Measurements from ENCODE around the gene SORCS2. TPM values are rescaled to one million over a fixed set of nuclear protein-coding genes. Genes with fewer than 3 reads are reported as not detected.

The SORCS2 gene
- total RNA-seq, 4 donors from 2014 or later, result 0.48 to 1.8 (median 0.68) TPM; not detected in 1

DNA sequence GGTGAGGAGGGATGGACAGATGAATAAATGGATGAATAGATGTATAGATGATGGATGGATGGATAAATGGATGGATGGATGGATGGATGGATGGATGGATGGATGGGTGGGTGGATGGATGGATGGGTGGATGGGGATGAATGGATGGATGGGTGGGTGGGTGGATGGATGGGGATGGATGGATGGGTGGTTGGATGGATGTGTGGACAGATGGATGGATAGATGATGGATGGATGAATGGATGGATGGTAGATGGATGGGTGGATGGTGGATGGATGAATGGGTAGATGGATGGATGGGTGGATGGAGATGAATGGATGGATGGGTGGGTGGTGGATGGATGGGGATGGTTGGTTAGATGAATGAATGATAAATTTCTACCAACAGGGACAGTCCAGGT is 449.4 kb downstream of the SORCS2 start:
- H3K4me1 ChIP-seq, result no peaks in the 10 kb centered on the region
- no peak overlapping the region for H3K27ac ChIP-seq
- no peaks in the 10 kb centered on the region for H3K9me3 ChIP-seq
- in situ Hi-C loops (cut with MboI; ENCODE audit: low pct_ligation_motif_present in 1 of 4, low pct_unique_long_range_greater_than_20kb in 1 of 4, low sequenced_read_pairs in 3 of 4) (no loop called here), intact Hi-C loops (cut with DNase I; ENCODE audit: low total_unique reads) (no loop called here)
- no peaks in the 10 kb centered on the region for H3K27me3 ChIP-seq
- no peak for DNase-seq
- H3K36me3 ChIP-seq, result no peaks in the 10 kb centered on the region
- no peak for TF ChIP-seq POLR2AphosphoS5 (IDR thresholded peaks at IDR 0.05)
- no peak for TF ChIP-seq POLR2A (IDR thresholded peaks at IDR 0.05)
- TF ChIP-seq, protein P1, sequence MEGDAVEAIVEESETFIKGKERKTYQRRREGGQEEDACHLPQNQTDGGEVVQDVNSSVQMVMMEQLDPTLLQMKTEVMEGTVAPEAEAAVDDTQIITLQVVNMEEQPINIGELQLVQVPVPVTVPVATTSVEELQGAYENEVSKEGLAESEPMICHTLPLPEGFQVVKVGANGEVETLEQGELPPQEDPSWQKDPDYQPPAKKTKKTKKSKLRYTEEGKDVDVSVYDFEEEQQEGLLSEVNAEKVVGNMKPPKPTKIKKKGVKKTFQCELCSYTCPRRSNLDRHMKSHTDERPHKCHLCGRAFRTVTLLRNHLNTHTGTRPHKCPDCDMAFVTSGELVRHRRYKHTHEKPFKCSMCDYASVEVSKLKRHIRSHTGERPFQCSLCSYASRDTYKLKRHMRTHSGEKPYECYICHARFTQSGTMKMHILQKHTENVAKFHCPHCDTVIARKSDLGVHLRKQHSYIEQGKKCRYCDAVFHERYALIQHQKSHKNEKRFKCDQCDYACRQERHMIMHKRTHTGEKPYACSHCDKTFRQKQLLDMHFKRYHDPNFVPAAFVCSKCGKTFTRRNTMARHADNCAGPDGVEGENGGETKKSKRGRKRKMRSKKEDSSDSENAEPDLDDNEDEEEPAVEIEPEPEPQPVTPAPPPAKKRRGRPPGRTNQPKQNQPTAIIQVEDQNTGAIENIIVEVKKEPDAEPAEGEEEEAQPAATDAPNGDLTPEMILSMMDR (IDR thresholded peaks at IDR 0.05), result no peak
- no peak for TF ChIP-seq EP300 (IDR thresholded peaks at IDR 0.05; ENCODE audit: low read depth)
- H3K4me3 ChIP-seq, result no peak overlapping the region

DNA sequence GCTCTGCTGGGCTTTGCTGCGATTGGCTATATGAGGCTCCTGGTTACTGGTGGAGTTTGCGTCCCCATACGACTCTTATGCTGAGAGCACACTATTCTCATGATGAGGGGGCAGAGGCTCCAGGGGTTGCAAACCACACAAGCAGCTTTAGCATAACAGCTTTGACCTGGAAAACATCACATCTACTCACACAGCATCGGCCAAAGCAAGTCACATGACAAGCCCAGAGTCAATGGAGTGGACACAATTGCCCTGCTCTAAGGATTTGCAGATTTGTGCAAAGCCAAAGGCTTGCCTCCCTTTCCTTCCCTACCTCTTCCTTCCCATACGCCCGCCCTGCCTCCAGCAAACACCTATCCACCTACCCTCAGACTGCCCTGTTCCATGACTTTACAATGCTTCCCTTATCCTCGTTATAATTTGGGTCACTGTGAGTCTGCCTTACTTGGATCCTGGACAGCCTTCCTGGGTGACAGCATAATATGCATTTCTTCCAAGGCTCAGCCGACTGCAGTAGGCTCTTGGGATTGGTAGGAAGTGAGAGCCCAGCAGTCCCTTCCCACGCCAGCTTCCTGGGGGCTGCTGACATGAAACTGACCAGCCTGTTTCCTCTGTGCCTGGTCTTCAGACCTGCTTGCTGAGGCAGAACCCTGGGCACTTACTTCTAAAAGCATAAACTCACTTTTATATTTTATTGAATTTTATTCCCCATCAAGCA is 450.6 kb downstream of the SORCS2 start:
- TF ChIP-seq, protein P1 (IDR thresholded peaks at IDR 0.05), result no peak
- no peak for TF ChIP-seq EP300 (IDR thresholded peaks at IDR 0.05; ENCODE audit: low read depth)
- TF ChIP-seq POLR2AphosphoS5 (IDR thresholded peaks at IDR 0.05), result no peak
- TF ChIP-seq POLR2A (IDR thresholded peaks at IDR 0.05), result no peak
- Histone ChIP-seq H3K36me3 (no peaks in the 10 kb centered on the region), H3K4me3 (no peak overlapping the region), H3K9me3 (no peaks in the 10 kb centered on the region), H3K27me3 (no peaks in the 10 kb centered on the region), H3K27ac (no peak overlapping the region), H3K4me1 (no peaks in the 10 kb centered on the region)
- intact Hi-C loops (cut with DNase I; ENCODE audit: low total_unique reads) (no loop called here), in situ Hi-C loops (cut with MboI; ENCODE audit: low pct_ligation_motif_present in 1 of 4, low pct_unique_long_range_greater_than_20kb in 1 of 4, low sequenced_read_pairs in 3 of 4) (no loop called here)
- DNase-seq, result no peak
- 63 to 100% methylated on average over 1 to 9 of the region's 9 CpGs for WGBS, 2 donors (ENCODE audit: low coverage in 1 of 2)

DNA sequence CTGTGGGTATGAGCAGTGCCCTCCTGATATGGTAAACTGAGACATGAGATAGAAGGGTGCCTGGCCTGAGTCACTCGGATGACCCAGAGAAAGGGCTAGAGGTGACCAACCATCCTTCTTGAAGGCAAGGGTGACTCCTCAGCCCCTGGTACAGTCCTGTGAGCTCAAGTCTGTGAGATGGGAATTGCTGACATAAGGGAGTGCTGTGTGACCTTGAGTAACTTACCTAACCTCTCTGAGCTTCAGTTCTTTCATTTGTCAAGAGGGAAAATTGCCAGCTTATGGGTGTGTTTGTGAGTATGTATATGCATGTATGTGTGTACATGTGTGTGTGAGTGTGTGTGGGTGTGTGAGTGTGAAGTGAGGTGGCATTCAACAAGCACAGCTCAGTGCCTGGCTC is 452.8 kb downstream of the SORCS2 start:
- in situ Hi-C loops (cut with MboI; ENCODE audit: low pct_ligation_motif_present in 1 of 4, low pct_unique_long_range_greater_than_20kb in 1 of 4, low sequenced_read_pairs in 3 of 4) (no loop called here), intact Hi-C loops (cut with DNase I; ENCODE audit: low total_unique reads) (no loop called here)
- no peak for DNase-seq
- Histone ChIP-seq H3K9me3 (no peaks in the 10 kb centered on the region), H3K36me3 (no peaks in the 10 kb centered on the region), H3K4me1 (no peaks in the 10 kb centered on the region), H3K27ac (no peak overlapping the region), H3K4me3 (no peak overlapping the region), H3K27me3 (no peaks in the 10 kb centered on the region)
- TF ChIP-seq EP300 (IDR thresholded peaks at IDR 0.05; ENCODE audit: low read depth), result no peak
- TF ChIP-seq POLR2AphosphoS5 (IDR thresholded peaks at IDR 0.05), result no peak
- no peak for TF ChIP-seq POLR2A (IDR thresholded peaks at IDR 0.05)
- TF ChIP-seq, protein P1 (IDR thresholded peaks at IDR 0.05), result no peak
- 92% methylated on average over 1 of the region's 1 CpG; no CpG with 5 or more reads in 1 of the 2 donors for WGBS, 2 donors (ENCODE audit: low coverage in 1 of 2)

DNA sequence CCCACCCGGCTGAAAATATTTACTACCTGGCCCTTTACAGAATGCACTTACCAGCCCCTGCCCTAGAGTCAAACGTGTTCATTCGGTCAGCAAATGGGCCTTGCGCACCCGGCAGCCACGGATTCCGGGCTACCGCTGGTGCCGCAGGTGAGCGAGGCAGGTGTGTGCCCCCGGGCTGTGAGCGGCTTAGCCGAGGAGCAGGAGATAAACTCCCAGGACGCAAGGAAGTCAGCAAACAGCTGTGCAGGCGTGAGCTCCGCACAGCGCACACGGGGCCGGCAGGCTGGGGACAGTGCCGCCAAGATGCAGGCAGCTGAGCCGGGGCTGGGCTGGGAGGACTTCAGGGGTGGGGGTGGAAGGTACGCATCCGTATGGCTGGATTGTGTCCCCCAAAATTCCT is 453.6 kb downstream of the SORCS2 start:
- Histone ChIP-seq H3K36me3 (no peaks in the 10 kb centered on the region), H3K4me1 (no peaks in the 10 kb centered on the region), H3K27ac (no peak overlapping the region), H3K27me3 (no peaks in the 10 kb centered on the region), H3K4me3 (no peak overlapping the region), H3K9me3 (no peaks in the 10 kb centered on the region)
- intact Hi-C loops (cut with DNase I; ENCODE audit: low total_unique reads) (no loop called here), in situ Hi-C loops (cut with MboI; ENCODE audit: low pct_ligation_motif_present in 1 of 4, low pct_unique_long_range_greater_than_20kb in 1 of 4, low sequenced_read_pairs in 3 of 4) (no loop called here)
- 88 to 91% methylated on average over 6 to 23 of the region's 23 CpGs for WGBS, 2 donors (ENCODE audit: low coverage in 1 of 2)
- TF ChIP-seq POLR2A (IDR thresholded peaks at IDR 0.05) (no peak), POLR2AphosphoS5 (IDR thresholded peaks at IDR 0.05) (no peak), EP300 (IDR thresholded peaks at IDR 0.05; ENCODE audit: low read depth) (no peak)
- TF ChIP-seq, protein P1 (IDR thresholded peaks at IDR 0.05), result no peak
- DNase-seq, result no peak
